ENCODE measurements around the gene CRACR2A.

DNA sequence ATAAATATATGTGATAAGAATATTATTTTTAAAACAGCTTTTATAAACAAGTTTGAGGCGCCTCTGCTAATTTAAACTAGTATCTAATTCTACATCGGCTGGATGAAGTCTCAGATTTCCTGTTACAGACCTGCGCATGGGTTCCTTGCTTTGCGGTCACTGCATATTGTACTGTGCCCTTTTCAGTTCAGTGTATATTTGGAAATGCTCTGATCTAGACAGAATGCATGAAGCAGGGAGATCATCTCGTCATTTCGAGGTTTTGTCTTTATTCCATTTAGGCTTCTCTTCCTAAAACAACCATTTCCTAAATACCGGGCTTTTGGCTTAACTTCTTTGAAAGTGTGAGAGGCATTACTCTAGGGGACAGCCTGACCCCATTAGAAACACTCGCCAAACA lies 25.6 kb downstream of the CRACR2A start:
- TF ChIP-seq BHLHE40 (IDR thresholded peaks at IDR 0.05; ENCODE audit: low read depth, low read length), result no peak
- TF ChIP-seq, protein P1, sequence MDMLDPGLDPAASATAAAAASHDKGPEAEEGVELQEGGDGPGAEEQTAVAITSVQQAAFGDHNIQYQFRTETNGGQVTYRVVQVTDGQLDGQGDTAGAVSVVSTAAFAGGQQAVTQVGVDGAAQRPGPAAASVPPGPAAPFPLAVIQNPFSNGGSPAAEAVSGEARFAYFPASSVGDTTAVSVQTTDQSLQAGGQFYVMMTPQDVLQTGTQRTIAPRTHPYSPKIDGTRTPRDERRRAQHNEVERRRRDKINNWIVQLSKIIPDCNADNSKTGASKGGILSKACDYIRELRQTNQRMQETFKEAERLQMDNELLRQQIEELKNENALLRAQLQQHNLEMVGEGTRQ (IDR thresholded peaks at IDR 0.05), result no peak
- TF ChIP-seq EP300 (IDR thresholded peaks at IDR 0.05), result no peak
- TF ChIP-seq, protein P2, sequence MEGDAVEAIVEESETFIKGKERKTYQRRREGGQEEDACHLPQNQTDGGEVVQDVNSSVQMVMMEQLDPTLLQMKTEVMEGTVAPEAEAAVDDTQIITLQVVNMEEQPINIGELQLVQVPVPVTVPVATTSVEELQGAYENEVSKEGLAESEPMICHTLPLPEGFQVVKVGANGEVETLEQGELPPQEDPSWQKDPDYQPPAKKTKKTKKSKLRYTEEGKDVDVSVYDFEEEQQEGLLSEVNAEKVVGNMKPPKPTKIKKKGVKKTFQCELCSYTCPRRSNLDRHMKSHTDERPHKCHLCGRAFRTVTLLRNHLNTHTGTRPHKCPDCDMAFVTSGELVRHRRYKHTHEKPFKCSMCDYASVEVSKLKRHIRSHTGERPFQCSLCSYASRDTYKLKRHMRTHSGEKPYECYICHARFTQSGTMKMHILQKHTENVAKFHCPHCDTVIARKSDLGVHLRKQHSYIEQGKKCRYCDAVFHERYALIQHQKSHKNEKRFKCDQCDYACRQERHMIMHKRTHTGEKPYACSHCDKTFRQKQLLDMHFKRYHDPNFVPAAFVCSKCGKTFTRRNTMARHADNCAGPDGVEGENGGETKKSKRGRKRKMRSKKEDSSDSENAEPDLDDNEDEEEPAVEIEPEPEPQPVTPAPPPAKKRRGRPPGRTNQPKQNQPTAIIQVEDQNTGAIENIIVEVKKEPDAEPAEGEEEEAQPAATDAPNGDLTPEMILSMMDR (IDR thresholded peaks at IDR 0.05), result no peak

All from A549 (cell line).